GM18505 (cell line): ENCODE data around the gene PDK3.

Experiments used
- ATAC-seq: cut with Tn5 transposase; IDR thresholded peaks from one replicate; pipeline ENCODE4 v1.9.1; 2021; ENCODE audit not compliant: unreplicated experiment
- POLR2A ChIP-seq: IDR thresholded peaks from 4 replicates; pipeline ENCODE4 v1.6.1; 2011; ENCODE audit warnings: borderline replicate concordance; ENCODE audit not compliant: insufficient read depth, insufficient read length; ENCODE audit errors: extremely low read depth

PDK3 gene

GRCh38 chrX:24536551-24536950 lies 71.5 kb downstream of the PDK3 start:
- ATAC-seq: no peak

GRCh38 chrX:24542756-24543155 lies 77.7 kb downstream of the PDK3 start:
- TF ChIP-seq POLR2A: no peak
- ATAC-seq: no peak

More at GRCh38 chrX:24536551-24536950, 71.5 kb downstream of the PDK3 start:
- TF ChIP-seq POLR2A: no peak

GRCh38 chrX:24547961-24548360 lies 82.9 kb downstream of the PDK3 start:
- TF ChIP-seq POLR2A: no peak
- no peak for ATAC-seq

DNA sequence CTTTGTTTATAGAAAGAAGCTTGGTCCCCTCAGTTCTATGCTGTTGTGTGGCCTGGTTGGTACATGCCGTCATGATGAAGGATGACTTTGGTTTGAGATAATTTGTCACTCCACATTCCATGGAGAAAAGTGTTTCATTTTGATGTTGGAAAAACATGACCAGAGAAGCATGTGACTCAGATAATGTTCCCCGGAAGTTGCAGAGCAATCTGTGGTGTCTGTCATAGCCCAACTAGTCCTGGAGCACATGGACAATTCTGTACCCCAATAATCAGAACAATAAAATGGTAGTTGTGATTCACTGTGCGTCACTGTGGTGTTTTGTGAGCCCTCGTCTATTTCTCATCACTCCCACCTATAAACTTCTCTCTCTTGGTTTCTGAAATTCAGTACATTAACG lies 85.1 kb downstream of the PDK3 start:
- ATAC-seq: no peak
- no peak for TF ChIP-seq POLR2A

GRCh38 chrX:24553011-24553410 lies 87.9 kb downstream of the PDK3 start:
- no peak for TF ChIP-seq POLR2A
- no peak for ATAC-seq

- no peak for ATAC-seq
Measured at GRCh38 chrX:24561121-24561520, 96.0 kb downstream of the PDK3 start.

GRCh38 chrX:24563291-24564010 lies 98.4 kb downstream of the PDK3 start:
- no peak for TF ChIP-seq POLR2A
- ATAC-seq: no peak

More at GRCh38 chrX:24561121-24561520, 96.0 kb downstream of the PDK3 start:
- TF ChIP-seq POLR2A: no peak

GRCh38 chrX:24566240-24566639 lies 101.2 kb downstream of the PDK3 start:
- TF ChIP-seq POLR2A: no peak
- no peak for ATAC-seq

- ATAC-seq: no peak
- TF ChIP-seq POLR2A: no peak
Measured at GRCh38 chrX:24567169-24567568, 102.1 kb downstream of the PDK3 start.

DNA sequence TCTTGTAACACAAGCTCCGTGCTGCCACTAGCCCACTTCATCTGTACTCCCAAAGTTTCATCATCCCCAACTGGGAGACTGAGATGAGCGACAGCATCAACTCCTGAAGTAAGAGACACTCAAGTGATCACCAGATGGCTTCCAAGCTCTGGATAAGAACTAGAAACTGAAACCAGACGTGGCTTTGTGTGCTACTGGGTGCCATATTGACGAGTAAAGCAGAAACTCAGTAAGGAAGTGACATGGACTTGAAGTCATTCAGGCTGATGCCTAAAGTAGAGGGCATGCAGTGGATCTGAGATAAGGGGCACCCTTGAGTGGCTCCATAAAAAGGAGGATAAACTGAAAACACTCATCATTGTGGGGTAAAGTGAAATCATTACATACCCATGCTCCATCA lies 109.7 kb downstream of the PDK3 start:
- TF ChIP-seq POLR2A: no peak
- ATAC-seq: no peak

GRCh38 chrX:24575496-24575895 lies 110.4 kb downstream of the PDK3 start:
- TF ChIP-seq POLR2A: no peak
- no peak for ATAC-seq

DNA sequence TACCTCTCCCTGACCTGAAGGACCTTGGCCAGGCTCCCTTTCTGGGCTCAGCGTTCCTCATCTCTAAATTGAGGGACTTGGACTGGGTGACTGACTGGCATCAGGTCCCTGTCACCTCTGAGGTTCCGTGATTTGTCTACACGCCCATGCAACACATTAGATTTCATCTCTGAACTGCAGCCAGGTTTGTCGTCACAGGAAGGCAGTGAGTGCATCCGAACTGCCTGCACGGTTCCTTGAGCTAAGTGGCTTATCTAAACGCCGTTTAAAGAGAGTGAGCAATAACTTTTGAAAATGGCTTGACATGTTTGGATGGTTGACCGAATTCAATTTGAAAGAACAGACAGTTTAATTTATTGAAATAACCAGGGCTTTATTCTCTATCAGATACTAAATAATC lies 112.0 kb downstream of the PDK3 start:
- no peak for ATAC-seq
- TF ChIP-seq POLR2A: no peak
